NCI-H1930 (cell line): ENCODE results near the gene ZNF516.

ENCODE experiments used
- DNase-seq, 2 experiments: peaks; one replicate each; lab custom pipeline; 2025; lab: John Stamatoyannopoulos, UW

The ZNF516 gene

DNA sequence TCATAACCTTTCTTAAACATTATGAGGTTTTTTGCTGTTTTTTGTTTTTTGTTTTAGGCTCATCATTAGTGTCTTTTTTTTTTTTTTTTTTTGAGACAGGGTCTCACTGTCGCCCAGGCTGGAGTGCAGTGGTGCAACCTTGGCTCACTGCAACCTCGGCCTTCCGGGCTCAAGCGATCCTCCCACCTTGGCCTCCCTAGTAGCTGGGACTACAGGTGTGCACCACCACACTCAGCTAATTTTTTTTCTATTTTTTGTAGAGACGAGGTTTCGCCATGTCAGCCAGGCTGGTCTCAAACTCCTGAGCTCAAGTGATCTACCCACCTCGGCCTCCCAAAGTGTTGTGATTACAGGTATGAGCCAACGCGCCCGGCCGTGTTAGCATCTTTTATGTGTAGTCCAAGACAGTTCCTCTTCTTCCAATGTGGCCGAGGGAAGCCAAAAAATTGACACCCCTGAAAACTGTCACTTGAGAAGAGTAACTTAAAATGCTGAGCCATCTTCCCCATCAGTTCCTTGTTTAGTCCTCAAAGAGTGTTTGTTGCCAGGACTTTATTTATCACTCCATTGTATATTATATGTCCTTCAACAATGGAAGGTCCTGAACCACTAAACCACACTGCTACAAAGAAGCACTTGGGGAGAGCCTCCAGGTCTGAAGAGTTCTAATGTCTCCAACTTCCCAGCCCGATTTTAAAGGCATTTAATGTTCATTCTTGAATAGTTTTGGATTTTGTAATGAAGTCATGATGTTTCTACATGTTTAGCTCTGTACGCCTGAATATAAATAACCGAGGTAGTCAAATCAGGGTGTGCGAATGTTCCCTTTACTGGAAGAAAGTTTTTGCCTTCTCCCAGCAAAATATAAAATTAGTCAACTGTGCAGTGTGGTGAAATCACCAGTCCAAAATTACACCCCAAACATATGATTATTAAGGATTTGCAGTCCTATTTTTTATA is 26.4 kb downstream of the ZNF516 start:
- DNase-seq = no peak

DNA sequence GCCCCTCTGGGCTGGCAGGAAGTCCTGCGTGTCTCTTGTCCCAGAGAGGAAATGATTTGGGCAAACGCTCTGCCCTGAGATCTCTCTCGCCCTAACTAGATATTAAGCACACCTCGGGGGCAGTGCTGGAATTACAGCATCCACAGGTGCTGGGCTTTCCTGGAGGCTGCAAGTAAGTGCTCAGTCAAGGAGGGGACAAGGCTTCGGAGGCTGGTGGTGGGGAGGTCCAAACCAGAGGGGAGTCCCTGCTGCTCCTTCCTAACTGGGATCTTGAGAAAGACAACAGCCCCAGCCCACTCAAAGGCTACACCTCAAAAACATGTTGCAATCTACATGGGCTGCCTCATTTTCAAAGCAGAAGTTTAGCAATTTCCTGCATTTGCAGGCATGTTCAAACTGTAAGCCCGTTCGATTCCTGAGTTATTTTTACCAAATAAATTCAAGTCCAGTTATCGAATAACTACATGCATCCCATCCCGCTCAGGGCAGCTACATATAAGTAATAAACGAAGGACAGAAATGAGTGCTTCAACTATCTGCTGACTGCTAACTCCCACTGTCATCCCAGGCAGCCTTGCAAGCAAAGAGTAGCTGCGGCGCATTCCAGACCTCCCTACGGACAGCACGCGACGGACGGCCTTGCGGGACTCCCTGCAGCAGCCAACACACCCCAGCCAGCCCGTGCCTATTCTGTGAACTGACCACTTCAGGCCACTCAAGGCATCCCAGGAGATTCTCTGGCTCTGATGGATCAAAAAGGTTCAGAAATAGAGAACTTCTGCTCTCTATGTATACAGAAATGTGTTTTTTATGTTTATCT is 27.5 kb downstream of the ZNF516 start:
- DNase-seq = no peak

- DNase-seq = no peak
Observed at GRCh38 chr18:76466410-76466991, 28.5 kb downstream of the ZNF516 start.

DNA sequence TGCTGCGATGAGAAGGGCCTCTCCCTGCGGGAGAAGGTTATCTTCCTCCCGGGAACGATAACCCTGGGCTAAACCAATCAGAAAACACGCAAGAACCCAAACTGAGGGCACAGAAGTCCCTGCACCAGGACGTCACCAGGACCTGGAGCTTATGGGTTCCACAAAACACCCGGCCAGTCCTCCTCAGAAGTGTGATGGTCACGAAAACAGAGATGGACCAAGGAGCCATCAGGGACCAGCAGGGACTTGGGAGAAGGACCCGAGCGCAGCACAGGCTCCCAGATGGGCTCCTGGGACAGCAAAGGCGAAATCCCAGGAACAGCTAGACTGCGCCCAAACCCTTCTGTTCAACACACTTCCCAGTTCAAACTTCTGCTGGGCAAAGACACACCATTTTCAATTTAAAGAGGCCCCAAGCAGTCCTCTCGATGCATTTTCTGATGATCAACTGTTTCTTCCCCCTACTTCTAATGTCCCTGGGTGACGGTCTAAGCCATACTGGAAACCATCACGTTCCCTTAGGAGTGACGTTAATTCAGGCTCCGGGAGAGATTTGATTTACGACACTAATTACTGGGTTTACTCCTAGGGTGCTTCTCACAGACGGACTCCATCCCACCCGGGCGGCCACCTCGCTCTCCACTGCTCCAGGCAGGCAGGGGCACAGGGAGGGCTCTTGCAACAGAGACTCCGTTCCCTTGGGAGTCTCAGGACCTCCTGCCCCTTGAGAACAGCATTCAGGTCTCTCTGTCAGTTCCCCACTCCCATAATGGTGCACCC is 29.2 kb downstream of the ZNF516 start:
- no peak for DNase-seq

DNA sequence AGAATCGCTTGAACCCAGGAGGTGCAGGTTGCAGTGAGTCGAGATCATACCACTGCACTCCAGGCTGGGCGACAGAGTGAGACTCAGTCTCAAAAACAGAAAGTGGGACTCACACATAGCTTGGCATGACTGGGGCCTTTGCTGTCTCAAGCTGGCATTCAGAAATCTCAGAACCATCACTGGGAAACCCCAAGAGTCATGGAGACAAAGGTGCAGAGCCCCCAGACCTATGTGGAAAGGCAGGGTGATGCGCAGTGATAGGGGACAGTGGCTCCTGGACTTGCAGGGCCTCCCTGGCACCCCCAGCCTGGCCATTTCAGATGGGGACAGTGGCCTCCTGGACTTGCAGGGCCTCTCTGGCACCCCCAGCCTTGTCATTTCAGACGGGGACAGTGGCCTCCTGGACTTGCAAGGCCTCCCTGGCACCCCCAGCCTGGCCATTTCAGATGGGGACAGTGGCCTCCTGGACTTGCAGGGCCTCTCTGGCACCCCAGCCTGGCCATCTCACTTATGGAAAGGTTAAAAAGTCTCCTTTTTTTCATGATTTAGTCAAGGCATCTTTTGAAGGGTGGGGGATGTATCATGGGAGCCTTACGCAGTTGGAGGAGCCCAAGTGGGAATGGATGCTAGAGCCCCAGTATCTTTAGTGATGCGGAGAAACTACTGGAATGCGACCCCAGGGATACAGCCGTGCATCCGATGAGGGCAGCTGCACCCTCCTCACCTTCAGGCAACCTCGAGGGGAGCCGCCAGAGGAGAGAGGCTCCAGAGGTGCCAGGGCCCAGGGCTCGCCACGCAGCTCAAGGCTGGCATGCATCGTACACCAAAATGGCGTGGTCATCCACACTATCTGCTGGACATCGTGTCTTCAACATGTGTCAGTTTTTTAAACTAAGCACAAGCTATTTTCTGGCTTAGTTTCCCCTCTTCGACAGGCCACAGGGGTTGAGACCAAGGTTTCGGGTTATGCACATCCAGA is 30.5 kb downstream of the ZNF516 start:
- no peak for DNase-seq

GRCh38 chr18:76463872-76464271 is 31.2 kb downstream of the ZNF516 start:
- DNase-seq = no peak

DNA sequence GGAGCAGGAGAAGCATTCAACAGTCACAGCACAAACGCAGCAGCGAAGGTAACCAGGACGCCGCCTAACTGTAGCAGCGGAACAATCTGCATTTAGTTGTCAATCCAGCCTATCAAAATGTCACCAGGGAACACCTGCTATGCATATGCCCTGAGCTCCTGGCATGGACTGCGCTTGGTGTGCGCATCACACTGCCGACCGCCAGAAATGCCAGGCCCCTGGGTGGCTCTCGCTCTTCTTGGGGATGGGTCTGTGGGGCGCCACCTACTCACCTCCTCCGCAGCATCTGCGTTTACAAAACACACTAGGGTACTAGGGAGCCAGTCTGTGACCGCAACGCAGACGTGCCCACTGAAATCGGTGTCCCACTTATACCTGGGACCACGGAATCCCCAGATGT is 31.7 kb downstream of the ZNF516 start:
- no peak for DNase-seq

GRCh38 chr18:76462326-76462694 is 32.7 kb downstream of the ZNF516 start:
- no peak for DNase-seq

GRCh38 chr18:76461692-76462325 is 33.2 kb downstream of the ZNF516 start:
- no peak for DNase-seq

DNA sequence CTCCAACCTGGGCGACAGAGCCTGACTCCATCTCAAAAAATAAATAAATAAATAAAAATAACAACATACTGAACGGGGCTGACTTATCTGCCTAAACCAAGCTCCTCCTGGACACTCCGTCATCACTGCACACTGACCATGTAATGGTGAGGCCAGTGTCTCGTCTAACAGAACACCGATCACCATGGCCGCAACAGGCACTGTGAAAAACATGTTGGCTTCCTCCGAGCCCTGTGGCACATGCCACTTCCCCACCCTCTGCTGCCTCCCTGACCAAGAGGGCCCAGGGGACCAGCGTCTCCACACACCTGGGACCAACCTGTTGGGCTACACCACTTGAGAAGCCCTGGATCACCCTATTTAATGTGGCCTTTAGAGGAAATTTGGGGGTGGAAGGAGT is 33.9 kb downstream of the ZNF516 start:
- no peak for DNase-seq

DNA sequence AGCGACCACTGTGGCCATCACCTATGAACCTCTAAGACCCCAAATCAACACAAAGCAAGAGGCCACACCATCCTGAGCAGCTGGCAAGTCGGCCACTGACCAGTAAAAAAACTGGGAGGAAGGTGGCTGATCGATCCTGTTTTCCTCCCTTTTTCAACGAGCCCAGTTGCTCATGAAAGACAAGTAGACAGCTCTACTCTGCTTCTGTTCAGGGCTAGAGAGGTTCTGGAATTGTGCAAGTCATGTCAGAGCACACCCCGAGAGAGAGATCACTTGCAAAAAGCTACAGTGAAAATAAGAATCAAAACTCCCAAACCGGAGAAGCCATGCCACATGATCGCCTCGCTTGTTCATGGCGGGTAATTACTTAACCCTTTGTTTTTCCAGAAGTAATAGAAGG is 34.6 kb downstream of the ZNF516 start:
- DNase-seq = no peak

- no peak for DNase-seq
Observed at GRCh38 chr18:76459687-76460350, 35.2 kb downstream of the ZNF516 start.

GRCh38 chr18:76459312-76459686 is 35.7 kb downstream of the ZNF516 start:
- DNase-seq = no peak

GRCh38 chr18:76458522-76459311 is 36.3 kb downstream of the ZNF516 start:
- no peak for DNase-seq

DNA sequence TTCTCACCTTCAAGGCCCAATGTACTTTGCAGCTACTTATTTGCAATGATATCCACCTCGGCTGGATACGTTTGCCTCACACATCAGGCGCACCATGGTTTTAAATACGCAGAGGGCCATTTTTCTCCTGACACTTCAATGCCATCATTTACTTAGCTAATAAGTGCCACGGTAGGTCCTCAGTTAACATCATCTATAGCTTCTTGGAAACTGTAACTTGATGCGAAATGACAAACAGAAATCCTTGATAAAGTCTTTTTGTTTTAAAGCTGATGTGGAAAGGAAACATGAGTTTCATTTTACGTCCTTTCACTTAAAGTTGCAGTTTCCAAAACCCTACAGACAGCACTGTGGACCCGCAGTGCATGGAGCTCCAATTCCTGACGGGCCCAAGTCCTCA is 37.1 kb downstream of the ZNF516 start:
- DNase-seq = no peak

- DNase-seq = no peak
Observed at GRCh38 chr18:76457475-76457874, 37.6 kb downstream of the ZNF516 start.

- no peak for DNase-seq
Observed at GRCh38 chr18:76456823-76457222, 38.2 kb downstream of the ZNF516 start.

DNA sequence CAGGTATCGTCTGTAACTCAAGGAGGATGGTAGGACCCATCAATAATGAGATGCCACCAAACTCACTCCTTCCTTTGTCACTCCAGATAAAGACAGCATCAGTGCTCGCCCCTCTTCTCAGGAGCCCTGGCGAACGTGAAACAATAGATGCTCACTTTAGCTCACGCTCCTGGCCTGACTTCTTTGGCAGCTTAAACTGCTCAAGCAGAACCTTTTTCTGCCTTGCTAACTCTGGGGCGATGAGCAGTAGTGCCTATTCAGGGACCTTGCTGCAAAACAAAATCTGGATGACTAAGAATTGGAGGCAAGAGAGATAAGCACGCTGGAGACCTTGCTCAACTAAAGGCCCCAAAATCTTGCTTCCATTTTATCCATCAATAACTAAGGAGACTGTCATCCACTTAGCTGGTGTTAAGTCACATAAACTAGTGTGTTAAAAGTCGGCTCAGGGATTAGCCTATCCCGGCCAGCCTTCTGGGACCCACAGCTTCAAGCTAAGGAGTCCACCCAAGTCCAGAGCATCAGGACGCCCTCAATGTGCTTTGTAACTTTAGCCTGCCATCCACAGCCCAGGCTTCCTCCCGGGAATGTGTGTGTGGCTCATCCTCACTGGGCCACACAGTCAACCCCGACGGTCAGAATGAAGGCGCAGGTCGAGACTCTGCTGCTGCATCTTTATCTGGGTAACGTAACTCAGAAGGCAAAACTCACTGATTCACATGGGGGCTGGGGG is 38.9 kb downstream of the ZNF516 start:
- no peak for DNase-seq
